H54 (cell line): ENCODE results near the gene SLC38A2.
"Not testable (repeated sequence)": the region's sequence is repeated elsewhere in the genome, so short reads cannot be mapped to it uniquely, and the experiment has no call there.

Source experiments
- DNase-seq: peaks from one replicate; pipeline ENCODE4 v3.0.0; 2011; ENCODE audit warnings: low spot score, mixed read lengths; ENCODE audit not compliant: insufficient read length
- FAIRE-seq: peaks from 3 replicates; lab custom pipeline; 2011; peaks lifted over from hg19 to GRCh38; lab: Jason Lieb, UNC
- POLR2A ChIP-seq: IDR thresholded peaks from 2 replicates; pipeline ENCODE4 v1.6.1; 2011; ENCODE audit warnings: low read depth, mild to moderate bottlenecking, low read length

The SLC38A2 gene

GRCh38 chr12:46357438-46358324 lies 14.9 kb downstream of the SLC38A2 start:
- DNase-seq: no peak
- TF ChIP-seq POLR2A: no peak
- peak; percentile 93 for FAIRE-seq

GRCh38 chr12:46356655-46357437 lies 15.7 kb downstream of the SLC38A2 start:
- no peak for DNase-seq
- no peak for TF ChIP-seq POLR2A
- FAIRE-seq: no peak

GRCh38 chr12:46354802-46355199 lies 17.8 kb downstream of the SLC38A2 start:
- DNase-seq (no peak), FAIRE-seq (no peak)
- no peak for TF ChIP-seq POLR2A

DNA sequence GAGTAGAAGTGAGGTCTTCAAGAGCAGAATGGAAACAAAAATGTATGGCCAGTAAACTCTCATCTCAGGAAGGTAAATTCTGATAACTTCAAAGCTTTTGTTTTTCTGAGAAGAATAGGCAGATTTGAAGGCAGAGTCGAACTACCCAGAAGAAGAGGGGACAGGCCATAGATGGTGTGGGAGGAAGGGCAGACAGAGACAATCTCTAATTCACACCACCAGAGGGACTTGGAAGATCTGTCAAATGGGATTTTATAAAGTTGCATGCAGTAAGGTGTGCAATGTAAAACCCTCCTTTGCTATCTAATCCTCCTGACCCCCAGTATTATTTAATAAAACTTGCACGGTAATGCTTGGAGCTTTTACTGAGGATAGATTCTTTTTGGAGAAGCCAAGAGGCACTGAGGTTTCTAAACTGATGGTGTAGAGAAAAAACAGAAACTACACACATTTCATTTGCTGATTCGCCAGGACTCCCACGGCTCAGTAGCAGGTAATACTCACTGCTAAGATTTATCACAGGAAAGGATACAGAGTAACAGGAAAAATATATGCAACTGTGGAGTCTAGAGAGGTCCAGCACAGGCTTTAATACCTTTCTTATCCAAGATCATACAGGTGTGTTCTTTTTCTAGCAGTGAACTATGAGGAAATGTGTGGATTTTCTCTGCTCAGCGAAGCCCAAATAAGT lies 18.3 kb downstream of the SLC38A2 start:
- DNase-seq (no peak), FAIRE-seq (no peak)
- no peak for TF ChIP-seq POLR2A

GRCh38 chr12:46351886-46352650 lies 20.5 kb downstream of the SLC38A2 start:
- FAIRE-seq: no peak
- no peak for TF ChIP-seq POLR2A

DNA sequence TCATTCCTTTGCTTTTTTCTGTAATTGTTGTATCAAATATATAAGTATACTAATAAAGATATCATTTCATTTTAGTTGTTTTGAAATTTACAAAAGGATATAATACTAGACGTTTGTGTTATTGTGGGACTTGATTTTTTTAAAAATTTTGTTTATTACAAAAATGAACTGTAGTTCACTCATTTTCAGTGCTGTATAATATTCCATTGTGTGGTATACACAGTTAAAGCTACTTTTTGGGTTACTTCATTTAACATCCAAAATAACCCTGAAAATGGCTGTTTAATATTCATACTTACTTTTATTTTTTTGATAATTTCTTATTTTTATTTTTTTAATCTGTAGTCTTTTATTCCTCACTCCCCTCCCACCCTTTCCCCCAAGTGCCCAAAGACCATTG lies 21.4 kb downstream of the SLC38A2 start:
- no peak for TF ChIP-seq POLR2A
- DNase-seq (no peak), FAIRE-seq (no peak)

More at GRCh38 chr12:46351886-46352650, 20.5 kb downstream of the SLC38A2 start:
- no peak for DNase-seq

DNA sequence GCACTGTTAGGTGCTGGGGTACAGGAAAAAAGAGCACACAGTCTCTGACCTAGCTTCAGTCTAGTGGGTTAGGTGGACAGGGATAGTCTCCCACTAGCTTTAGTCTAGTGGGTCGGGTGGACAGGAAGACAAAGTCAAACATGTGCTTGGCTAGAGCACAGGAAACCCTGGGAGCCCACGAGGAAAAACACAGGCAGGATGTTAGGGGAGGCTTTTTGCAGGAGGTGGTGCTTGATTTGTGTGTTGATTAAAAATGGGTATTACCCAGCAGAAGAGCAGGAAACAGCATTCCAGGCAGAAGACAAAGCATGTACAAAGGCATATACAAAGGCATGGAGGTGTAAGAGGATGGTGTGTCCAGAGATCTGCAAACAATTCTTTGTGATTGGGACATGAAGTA lies 23.3 kb downstream of the SLC38A2 start:
- TF ChIP-seq POLR2A: no peak
- DNase-seq: no peak
- no peak for FAIRE-seq

GRCh38 chr12:46343118-46343852 lies 29.3 kb downstream of the SLC38A2 start:
- DNase-seq (no peak), FAIRE-seq (peak; percentile 36)
- no peak for TF ChIP-seq POLR2A

GRCh38 chr12:46342562-46343033 lies 30.0 kb downstream of the SLC38A2 start:
- no peak for DNase-seq
- peak; percentile 92 for FAIRE-seq
- TF ChIP-seq POLR2A: no peak

- FAIRE-seq: no peak
- DNase-seq: no peak
- TF ChIP-seq POLR2A: no peak
Observed at GRCh38 chr12:46339051-46339450, 33.5 kb downstream of the SLC38A2 start.

GRCh38 chr12:46332260-46332659 lies 40.3 kb downstream of the SLC38A2 start:
- no peak for TF ChIP-seq POLR2A
- DNase-seq: no peak
- FAIRE-seq: peak; percentile 50

DNA sequence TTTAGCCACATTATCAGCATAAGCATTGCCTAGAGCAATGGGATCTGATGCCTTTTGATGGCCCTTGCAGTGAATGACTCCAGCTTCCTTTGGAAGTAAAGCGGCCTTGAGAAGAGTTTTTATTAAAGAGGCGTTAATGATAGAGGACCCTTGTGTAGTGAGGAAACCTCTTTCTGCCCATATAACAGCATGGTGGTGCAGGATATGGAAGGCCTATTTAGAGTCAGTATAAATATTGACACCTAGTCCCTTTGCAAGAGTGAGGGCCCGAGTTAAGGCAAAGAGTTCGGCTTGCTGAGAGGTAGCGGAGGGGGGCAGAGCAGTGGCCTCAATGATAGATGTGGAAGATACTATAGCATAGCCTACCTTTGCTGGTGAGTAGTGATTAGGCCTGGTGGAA lies 47.5 kb downstream of the SLC38A2 start:
- FAIRE-seq, DNase-seq: not testable (repeated sequence)
